ENCODE measurements around the gene JPH4.
A peak's percentile ranks its signal among the peaks of the same experiment; 100 is the strongest.

JPH4 gene

DNA sequence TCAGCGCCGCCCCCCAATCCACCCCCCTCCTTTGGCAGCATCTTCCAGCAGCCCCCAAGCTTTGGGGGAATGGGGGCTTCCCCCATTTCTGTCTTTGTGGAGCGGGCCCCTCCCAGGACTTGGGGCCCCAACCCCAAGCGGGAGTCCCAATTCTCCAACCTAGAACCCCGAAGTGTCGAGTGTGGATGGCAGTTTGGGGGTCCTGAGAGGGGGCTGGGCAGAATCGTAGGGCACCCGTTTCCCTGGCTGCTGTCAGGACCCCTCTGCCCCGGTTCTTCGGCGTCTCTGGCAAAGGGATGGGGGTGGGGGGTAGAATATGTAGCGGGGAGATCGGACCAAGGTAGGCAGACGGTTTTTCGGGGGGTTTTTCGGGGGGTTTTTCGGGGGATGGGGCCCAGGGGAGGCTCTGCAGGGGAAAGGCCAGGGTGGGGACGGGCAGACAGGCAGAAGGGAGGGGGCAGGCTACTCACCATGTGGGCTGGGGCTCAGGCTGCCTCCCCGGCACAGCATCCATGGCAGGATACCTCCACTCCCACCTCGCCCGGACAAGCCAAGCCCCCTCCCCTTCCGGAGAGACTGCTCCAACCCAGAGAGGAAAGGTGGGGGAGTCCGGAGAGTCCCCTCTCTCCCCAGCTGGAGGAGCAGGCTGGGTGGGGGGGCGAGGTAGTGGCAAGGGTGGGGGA lies 739 bp downstream of the JPH4 start:
- DNase-seq: no peak

DNA sequence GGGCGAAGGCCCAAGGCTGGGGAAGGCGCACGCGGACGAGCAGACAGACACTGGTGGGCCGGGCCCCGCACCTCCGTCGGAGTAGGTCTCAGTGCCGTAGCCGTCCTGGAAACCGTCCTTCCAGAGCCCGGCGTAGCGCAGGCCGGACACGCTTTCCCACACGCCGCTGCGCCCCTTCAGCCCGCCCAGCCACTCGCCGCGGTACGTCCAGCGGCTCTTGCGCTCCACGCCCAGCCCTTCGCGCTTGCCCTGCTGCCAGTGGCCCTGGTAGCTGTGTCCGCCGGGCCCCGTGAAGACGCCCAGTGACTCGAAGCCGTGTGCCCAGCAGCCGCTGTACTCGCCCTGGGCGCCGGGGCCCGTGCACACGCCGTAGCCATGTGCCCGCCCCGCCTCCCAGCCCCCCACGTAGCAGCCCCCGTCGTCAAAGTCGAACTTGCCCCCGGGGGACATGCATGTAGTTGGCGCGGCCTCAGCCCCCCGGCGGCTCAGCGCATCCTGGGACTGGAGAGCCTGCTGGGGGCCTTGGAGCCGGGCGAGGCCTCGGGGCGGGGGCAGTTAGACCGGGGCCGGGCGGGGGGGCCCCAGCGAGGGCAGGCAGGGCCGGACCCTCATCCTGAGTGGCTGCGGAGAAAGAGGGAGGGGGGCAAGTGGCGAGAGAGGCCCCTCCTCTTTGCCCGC lies 1.4 kb downstream of the JPH4 start:
- DNase-seq: no peak

DNA sequence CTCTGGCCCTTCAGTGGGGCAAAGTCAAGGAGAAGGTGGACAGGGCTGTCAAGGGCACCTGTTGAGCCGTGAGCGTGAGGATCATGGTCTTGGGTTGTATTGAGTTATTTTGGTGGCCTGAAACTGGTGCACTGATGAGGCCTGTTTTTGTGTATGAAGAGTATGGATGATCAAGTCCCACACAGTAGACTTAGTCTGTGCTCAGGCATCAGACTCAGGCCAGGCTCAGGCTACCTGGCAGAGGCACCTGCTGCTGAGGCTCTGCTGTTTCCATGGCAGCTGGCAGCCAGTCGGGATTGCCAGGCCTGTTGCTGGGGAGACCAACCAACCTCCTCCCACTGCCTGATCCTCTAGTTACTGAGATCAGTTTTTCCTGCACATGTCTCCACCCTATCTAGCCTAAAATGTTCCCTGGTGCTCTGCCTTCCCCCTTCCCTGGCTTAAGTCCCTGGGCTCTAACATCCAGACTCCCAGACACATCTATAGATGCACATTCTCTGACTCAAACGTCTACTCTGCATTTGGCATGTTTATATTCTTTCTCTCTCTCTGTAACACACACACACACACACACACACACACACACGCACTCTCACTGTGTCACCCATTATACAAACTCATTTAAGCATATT lies 5.1 kb downstream of the JPH4 start:
- DNase-seq: no peak

DNA sequence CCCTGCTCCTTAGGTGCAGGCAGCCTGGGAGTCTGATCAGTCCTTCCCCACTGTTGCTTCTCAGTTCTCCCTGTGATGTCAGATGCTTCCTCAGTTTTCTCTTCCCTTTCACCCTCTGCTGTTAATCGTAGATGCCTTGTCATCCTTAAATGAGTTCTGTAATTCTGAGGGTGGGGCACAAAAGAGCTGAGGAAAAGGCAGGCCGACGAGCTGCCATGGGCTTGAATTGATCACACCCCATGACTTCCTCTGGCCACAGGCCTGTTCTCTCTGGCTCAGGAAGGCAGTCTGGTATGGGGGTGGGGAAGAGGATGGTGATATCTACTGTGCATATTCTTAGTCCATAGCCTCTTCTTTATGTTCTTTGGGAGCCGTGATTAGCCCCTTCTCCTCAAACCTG lies 5.8 kb downstream of the JPH4 start:
- no peak for DNase-seq

DNA sequence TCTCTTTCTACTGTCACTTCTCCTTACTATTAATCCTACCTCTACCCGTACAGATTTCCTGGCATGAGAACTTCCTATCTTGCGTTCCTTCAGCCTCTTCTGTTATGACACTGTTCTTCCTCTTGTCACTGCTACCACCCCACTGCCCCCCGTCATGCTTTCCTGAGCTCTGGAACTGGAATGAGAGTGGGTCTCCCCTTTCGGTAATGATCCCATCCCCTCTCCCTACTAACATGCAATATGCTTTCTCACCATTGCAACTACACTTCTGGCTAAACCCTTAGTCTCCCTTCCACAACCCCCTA lies 6.1 kb downstream of the JPH4 start:
- no peak for DNase-seq

GRCh38 chr14:23571701-23572523 lies 6.7 kb downstream of the JPH4 start:
- no peak for DNase-seq

- no peak for DNase-seq
Measured at GRCh38 chr14:23570806-23571483, 7.6 kb downstream of the JPH4 start.

DNA sequence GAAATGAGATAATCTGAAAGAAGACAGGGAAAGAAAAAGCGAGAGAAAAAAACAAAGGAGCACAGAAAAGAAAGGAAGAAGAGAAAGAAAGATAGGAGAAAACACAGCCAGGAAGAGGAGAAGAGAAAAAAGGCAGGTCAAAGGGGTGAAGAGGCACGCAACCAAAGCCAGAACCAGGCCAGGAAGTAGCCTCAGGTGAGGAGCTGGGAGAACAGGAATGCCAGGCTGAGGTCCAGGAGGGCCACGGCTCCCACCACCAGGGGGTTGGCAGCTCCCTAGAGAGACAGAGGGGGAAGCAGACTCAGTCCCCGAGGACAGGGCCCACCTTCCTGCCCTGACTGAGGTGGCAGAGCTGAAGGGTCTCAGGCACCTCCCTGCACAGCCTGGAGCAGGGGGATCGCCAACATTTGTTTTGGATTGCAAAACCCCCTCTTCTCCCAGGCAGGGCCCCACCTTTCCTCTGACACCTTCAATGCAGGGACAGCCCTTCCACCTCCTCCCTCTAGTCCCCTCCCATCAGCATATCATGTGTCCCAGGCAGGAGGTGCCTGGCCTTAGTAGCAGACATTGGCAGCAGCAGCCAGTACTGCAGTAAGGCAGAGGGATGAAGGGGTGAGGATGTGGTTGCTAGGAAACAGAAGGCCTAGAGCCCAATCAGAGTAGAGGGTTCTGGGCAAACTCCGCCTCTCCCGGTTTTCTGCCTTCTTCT lies 9.0 kb downstream of the JPH4 start:
- peak; percentile 39 for DNase-seq

GRCh38 chr14:23568600-23569331 lies 9.8 kb downstream of the JPH4 start:
- no peak for DNase-seq

DNA sequence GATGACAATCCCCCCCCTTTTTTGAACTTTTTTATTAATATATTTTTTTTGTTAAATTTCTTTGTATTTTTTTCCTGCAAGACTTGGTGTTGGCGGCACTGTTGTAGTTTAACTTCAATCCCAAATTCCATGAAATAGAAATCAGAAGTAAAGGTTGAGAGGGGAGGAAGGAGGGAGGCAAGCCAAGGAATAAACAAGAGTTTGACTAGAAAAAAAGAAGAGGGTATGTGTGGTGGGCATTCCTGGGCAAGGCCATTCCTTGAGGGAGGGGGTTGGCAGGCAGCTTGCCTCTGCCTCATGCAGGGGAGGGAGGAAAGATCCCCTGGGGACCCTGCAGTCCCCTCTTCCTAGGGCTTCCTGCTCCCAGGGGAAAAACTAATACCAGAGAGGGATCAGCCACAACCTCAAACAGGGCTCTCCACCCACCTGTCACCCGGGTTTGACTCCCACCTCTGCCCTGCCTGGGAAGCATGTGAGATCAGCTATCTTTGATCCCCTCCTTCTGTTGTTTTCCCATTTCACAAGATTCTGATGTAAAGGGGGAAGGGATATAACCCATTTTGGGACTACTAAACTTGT lies 10.5 kb downstream of the JPH4 start:
- no peak for DNase-seq

DNA sequence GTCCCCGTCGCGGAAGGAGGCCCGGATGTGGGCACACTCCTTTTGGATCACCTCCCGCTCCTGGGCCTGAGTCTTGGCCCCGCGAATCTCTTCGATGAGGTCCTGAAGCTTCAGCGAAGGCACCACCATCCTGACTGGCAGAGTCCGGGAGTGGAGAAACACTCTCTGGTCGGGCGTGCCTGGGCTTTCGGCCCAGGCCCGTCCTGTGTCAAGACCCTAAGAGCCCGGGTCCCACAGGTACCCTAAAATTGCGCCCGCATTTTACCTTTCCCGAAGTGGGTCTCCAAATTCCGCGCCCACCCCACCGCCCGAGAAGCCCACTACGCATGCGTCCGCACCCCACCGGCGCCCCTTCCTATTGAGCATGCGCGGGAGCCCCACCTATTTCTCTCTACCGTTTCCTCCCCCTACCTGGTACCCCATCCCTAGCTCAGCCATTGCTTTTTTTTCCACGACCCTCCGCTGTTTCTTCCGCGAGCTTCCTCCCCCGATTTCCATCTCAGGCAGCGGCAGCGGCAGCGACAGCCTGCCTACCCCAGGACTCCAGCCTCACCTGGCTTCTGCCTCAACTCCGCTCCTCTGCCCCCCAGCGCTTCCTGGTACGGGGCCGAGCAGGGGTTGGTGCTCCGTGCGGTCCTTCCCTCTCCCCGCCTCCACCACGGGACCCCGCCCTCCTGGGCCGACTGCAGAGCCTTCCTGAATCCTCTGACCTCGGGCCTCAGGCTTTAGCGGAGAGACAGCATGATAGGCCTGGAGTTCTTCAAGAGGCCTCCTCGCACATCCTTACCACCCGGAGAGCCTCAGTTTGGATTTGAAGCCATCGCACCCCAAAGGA lies 11.2 kb downstream of the JPH4 start, which contains the start of gene AP1G2:
AP1G2 (minus strand) TSS at position 606 of the 835 bp plus-strand sequence; CDS start at position 129, 477 bp downstream.
- DNase-seq: no peak

DNA sequence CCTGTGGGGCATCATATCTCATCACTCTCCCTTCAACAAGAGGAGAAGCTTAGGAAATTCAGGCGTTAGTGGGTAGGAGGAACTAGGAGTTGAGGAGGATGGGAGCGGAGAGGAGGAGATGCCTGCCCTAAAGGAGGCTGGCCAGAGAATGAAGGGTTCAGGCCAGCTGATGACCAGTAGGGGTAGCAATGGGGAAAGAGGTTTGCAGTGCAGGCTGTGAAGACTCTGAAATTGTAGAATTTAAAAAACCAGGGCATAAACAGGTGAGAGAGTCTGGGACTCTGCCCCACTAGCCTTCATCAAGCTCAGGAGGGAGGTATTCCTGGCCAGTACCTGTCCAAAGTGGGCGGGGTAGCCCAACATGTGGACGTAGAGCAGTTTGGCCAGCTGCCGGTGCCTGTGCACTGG lies 11.8 kb downstream of the JPH4 start:
- DNase-seq: no peak

DNA sequence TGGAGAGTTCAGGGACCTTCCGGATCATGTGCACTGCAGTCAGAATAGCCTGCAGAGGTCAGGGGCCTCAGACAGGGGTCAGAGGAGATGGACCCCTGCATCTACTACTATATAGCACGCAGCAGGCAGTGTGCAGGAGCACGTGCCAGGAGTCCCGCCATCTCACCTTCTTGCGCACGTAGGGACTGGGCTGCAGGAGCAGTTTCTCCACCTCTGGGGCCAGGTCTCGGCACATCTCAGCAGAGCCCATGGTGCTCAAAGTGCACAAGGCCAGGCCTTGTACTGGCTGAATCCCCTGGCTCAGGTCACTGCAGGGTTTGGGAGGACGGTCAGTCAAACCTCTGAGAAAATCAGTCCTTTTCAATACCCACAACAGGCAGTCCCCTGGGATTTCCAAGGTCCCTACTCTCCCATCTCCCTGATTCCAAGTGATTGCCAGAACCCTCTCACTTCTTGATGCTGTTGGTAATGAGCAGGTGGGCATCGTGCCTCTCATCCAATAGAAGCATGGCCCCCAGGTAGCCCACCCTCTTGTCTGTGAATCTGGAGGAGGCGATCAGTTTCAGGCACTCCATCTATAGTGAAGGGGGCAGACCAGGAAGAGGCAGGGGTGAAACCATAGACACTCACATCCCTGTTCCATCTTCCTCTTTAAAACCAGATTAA lies 12.3 kb downstream of the JPH4 start:
- DNase-seq: no peak

- DNase-seq: no peak
Measured at GRCh38 chr14:23565626-23566025, 13.0 kb downstream of the JPH4 start.

- DNase-seq: no peak
Measured at GRCh38 chr14:23564876-23565275, 13.7 kb downstream of the JPH4 start.

- DNase-seq: no peak
Measured at GRCh38 chr14:23564181-23564812, 14.3 kb downstream of the JPH4 start.

GRCh38 chr14:23563473-23564180 lies 15.0 kb downstream of the JPH4 start:
- DNase-seq: no peak

DNA sequence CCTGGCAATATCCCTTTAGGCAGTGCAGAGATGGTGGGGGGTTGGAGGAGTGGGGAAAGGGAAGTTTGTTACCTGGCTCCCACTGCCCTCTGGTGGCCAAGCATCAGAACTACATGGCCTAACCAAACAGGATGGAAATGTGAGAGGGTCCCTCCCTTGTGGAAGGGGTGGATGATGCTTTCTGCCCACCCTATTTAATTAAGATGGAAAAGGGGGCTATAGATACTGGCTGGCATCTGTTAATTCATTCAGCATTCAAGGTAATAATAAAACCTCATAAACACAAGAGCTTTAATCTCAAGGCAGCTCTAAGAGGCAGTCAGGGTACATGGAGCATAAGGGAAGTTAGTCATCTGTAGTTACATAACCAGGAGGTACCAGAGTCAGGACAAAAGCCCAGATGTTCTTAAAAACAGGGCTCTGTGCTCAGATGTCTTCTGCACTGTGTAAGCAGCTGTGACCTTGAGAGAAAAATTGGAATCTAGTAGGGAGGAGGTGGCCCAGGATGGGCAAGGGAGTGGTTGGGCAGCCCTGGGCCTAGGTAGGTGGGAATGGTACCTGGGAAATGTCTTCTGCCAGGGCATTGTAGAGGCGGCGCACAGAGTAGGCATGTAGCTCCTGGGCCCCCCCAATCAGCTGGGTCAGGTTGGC lies 15.6 kb downstream of the JPH4 start:
- no peak for DNase-seq
